Measurements from ENCODE around the gene SLC25A19.
A peak's percentile ranks its signal among the peaks of the same experiment; 100 is the strongest.
"Not testable (repeated sequence)": the region's sequence is repeated elsewhere in the genome, so short reads cannot be mapped to it uniquely, and the experiment has no call there.

The SLC25A19 gene

DNA sequence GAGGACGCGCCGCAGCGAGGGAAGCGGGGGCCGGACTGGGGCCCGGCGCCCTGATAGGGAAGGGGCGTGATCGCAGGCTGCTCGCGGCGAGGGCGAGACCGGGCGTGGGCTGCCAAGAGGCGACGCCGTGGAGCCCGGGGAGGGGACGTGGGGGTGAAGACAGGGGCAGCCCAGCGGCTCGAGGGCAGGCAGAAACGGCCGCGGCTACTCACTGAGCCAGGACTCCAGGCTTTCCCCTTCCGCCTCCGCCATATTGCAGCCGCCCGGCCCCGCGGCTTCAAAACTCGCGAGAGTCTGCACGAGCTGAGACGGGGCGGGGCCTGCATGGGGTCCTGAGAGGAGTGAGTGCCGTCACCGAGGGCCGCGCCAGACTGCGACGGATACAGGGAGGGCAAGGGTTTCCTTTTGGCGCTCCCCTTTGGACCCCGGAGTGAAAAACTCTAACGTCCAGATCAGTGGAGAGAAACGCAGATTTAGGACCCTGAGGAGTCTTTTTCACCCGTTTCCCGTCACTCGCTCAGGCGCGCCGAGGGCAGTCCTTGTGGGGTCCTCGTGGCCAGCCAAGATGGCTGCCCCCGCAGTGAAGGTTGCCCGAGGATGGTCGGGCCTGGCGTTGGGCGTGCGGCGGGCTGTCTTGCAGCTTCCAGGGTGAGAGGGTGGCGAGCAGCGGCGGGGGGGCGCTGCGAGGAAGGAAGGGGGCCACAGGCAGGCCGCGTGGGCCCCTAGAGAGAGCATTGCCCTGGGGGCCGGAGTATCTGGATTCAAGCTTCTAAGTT is 27.7 kb downstream of the SLC25A19 start, which contains the start of the genes GGA3 and MRPS7:
Gene GGA3 (minus strand): TSS at position 271 of the 776 bp plus-strand sequence. CDS start 19 bp downstream, at position 252.
Gene MRPS7 (plus strand): TSS at position 544 of the 776 bp plus-strand sequence. CDS start 22 bp downstream, at position 566.
- H3K27me3 ChIP-seq, result no peaks in the 10 kb centered on the region
- peaks cover 33 to 51% (median 38%) of the 10 kb centered on the region in 11 experiments for H3K36me3 ChIP-seq
- peak within 1 kb of the TSS; percentile 95 to 99 (median 99) for H3K9ac ChIP-seq
- no peaks in the 10 kb centered on the region for H3K9me3 ChIP-seq (replicated peaks in 1 of 11)
- H3K4me2 ChIP-seq, result peak within 1 kb of the TSS; percentile 82 to 99 (median 97)
- peak within 1 kb of the TSS; percentile 94 to 99 (median 97) for H3K27ac ChIP-seq
- no peak for TF ChIP-seq Cebpa-rat (IDR thresholded peaks at IDR 0.05)
- H3K4me3 ChIP-seq, result peak within 1 kb of the TSS; percentile 85 to 98 (median 88)
- H4K20me1 ChIP-seq, result peaks cover 0 to 33% (median 17%) of the 10 kb centered on the region in 11 experiments; a peak in 10 of 22 replicates
- peaks cover 27 to 57% (median 37%) of the 10 kb centered on the region in 10 experiments for H3K4me1 ChIP-seq

- no peaks in the 10 kb centered on the region for H3K27me3 ChIP-seq
- H3K4me3 ChIP-seq, result peak overlapping the region; percentile 85 to 98 (median 88)
- H3K4me1 ChIP-seq, result peaks cover 27 to 50% (median 35%) of the 10 kb centered on the region in 10 experiments
- no peaks in the 10 kb centered on the region for H3K9me3 ChIP-seq (replicated peaks in 1 of 11)
- H3K36me3 ChIP-seq, result peaks cover 25 to 43% (median 31%) of the 10 kb centered on the region in 11 experiments
- peaks cover 0 to 31% (median 13%) of the 10 kb centered on the region in 11 experiments; a peak in 9 of 22 replicates for H4K20me1 ChIP-seq
- H3K4me2 ChIP-seq, result peak overlapping the region; percentile 82 to 99 (median 94)
- H3K9ac ChIP-seq, result peak overlapping the region; percentile 95 to 99 (median 99)
- TF ChIP-seq Cebpa-rat (IDR thresholded peaks at IDR 0.05), result no peak
- H3K27ac ChIP-seq, result peak overlapping the region; percentile 94 to 99 (median 97)
These were observed 28.4 kb downstream of the SLC25A19 start for GRCh38 chr17:75260641-75261335.

GRCh38 chr17:75257228-75257627 is 32.0 kb downstream of the SLC25A19 start:
- not testable (repeated sequence) for H3K9ac ChIP-seq; H3K4me2 ChIP-seq; H3K27me3 ChIP-seq; H3K27ac ChIP-seq; H3K4me3 ChIP-seq; H3K9me3 ChIP-seq (replicated peaks in 1 of 11)
- Histone ChIP-seq H4K20me1 (peaks cover 1 to 52% (median 9%) of the 10 kb centered on the region in 11 experiments; a peak in 12 of 22 replicates), H3K36me3 (peaks cover 0 to 13% (median 2%) of the 10 kb centered on the region in 11 experiments; a peak in 7 of 22 replicates), H3K4me1 (peaks cover 16 to 36% (median 24%) of the 10 kb centered on the region in 10 experiments)

GRCh38 chr17:75255954-75256698 is 33.1 kb downstream of the SLC25A19 start:
- H3K9ac ChIP-seq; H3K4me2 ChIP-seq; H3K27ac ChIP-seq; H3K4me3 ChIP-seq; H3K27me3 ChIP-seq; H3K9me3 ChIP-seq (replicated peaks in 1 of 11): not testable (repeated sequence)
- H3K4me1 ChIP-seq, result peaks cover 27 to 47% (median 35%) of the 10 kb centered on the region in 10 experiments
- peaks cover 5 to 63% (median 19%) of the 10 kb centered on the region in 11 experiments; a peak in 13 of 22 replicates for H4K20me1 ChIP-seq
- peaks cover 0 to 13% (median 3%) of the 10 kb centered on the region in 11 experiments; a peak in 7 of 22 replicates for H3K36me3 ChIP-seq

DNA sequence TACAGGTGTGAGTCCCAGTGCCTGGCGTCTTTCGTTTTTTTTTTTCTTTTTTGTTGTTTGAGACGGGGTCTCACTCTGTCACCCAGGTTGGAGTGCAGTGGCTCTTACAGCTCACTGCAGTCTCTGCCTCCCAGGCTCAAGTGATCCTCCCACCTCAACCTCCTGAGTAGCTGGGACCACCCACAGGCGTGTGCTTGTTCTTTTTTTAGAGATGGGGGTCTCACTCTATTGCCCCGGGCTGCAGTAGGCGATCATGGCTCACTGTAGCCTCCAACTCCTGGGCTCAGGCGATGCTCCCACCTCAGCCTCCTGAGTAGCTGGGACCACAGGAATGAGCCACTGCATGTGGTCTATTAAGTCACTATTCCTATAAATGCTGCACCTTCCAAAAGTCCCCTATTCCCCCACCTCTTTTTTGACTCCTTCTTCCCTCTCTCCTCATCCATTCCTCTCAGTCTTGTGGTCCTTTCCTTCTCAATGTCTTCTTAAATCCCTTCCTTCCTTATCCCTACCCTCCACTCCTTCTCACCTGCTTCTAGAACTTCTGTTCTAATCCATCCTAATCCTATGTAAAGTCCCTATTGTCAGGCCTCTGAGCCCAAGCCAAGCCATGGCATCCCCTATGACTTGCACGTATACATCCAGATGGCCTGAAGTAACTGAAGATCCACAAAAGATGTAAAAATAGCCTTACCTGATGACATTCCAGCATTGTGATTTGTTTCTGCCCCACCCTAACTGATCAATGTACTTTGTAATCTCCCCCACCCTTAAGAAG is 37.0 kb downstream of the SLC25A19 start:
- Histone ChIP-seq H3K27me3 (no peaks in the 10 kb centered on the region), H3K36me3 (peaks cover 7 to 16% (median 13%) of the 10 kb centered on the region in 11 experiments; a peak in 16 of 22 replicates), H3K9ac (peak overlapping the region in 7 of 11 experiments; percentile 7 to 69 (median 41); a peak in 7 of 22 replicates), H3K4me1 (peaks cover 38 to 58% (median 48%) of the 10 kb centered on the region in 10 experiments), H3K9me3 (replicated peaks in 1 of 11) (no peaks in the 10 kb centered on the region), H4K20me1 (peaks cover 5 to 67% (median 24%) of the 10 kb centered on the region in 11 experiments; a peak in 14 of 22 replicates), H3K4me3 (no peak overlapping the region), H3K27ac (peak overlapping the region in 10 of 11 experiments; percentile 20 to 79 (median 74); a peak in 19 of 22 replicates), H3K4me2 (peak overlapping the region; percentile 71 to 96 (median 88))
- TF ChIP-seq Cebpa-rat (IDR thresholded peaks at IDR 0.05), result no peak

- H3K4me3 ChIP-seq, result peak overlapping the region in 7 of 10 experiments; percentile 31 to 50 (median 37); a peak in 10 of 20 replicates
- H3K36me3 ChIP-seq, result peaks cover 26 to 37% (median 30%) of the 10 kb centered on the region in 11 experiments
- peaks cover 5 to 81% (median 24%) of the 10 kb centered on the region in 11 experiments; a peak in 13 of 22 replicates for H4K20me1 ChIP-seq
- peak overlapping the region; percentile 51 to 69 (median 61) for H3K9ac ChIP-seq
- peak overlapping the region; percentile 37 to 79 (median 73) for H3K27ac ChIP-seq
- no peaks in the 10 kb centered on the region for H3K27me3 ChIP-seq
- peak overlapping the region; percentile 71 to 96 (median 88) for H3K4me2 ChIP-seq
- peaks cover 56 to 77% (median 66%) of the 10 kb centered on the region in 10 experiments for H3K4me1 ChIP-seq
- no peaks in the 10 kb centered on the region for H3K9me3 ChIP-seq (replicated peaks in 1 of 11)
- peak in 1 of 11 experiments; percentile 30; a peak in 1 of 22 replicates for TF ChIP-seq Cebpa-rat (IDR thresholded peaks at IDR 0.05)
These were observed 39.2 kb downstream of the SLC25A19 start for GRCh38 chr17:75250009-75250471.

GRCh38 chr17:75249564-75249963 is 39.7 kb downstream of the SLC25A19 start:
- H3K4me2 ChIP-seq, result peak overlapping the region; percentile 71 to 96 (median 88)
- peaks cover 61 to 82% (median 70%) of the 10 kb centered on the region in 10 experiments for H3K4me1 ChIP-seq
- no peaks in the 10 kb centered on the region for H3K27me3 ChIP-seq
- peak overlapping the region in 6 of 10 experiments; percentile 31 to 50 (median 38); a peak in 9 of 20 replicates for H3K4me3 ChIP-seq
- no peak for TF ChIP-seq Cebpa-rat (IDR thresholded peaks at IDR 0.05)
- H3K36me3 ChIP-seq, result peaks cover 26 to 40% (median 32%) of the 10 kb centered on the region in 11 experiments
- H3K27ac ChIP-seq, result peak overlapping the region; percentile 37 to 79 (median 73); a peak in 21 of 22 replicates
- peak overlapping the region; percentile 51 to 69 (median 61); a peak in 20 of 22 replicates for H3K9ac ChIP-seq
- peaks cover 5 to 82% (median 24%) of the 10 kb centered on the region in 11 experiments; a peak in 13 of 22 replicates for H4K20me1 ChIP-seq
- H3K9me3 ChIP-seq (replicated peaks in 1 of 11), result no peaks in the 10 kb centered on the region

All from BLaER1 treated with 17β-estradiol and CSF1 and Interleukin-3, amounts not matched to agents 10 nM and 100 nM (cell line).